SK-N-MC (cell line): ENCODE results near the gene MOSPD3.

ENCODE experiments used
- EZH2 ChIP-seq: fragments of 200-600 bp; sonication (generic); IDR thresholded peaks from one replicate; pipeline ENCODE4 v1.6.1; 2017; ENCODE audit warnings: antibody characterized with exemption
- FOXP2 ChIP-seq: optimal IDR thresholded peaks from 2 replicates; pipeline ENCODE3; 2011; ENCODE audit warnings: mild to moderate bottlenecking, moderate library complexity; ENCODE audit not compliant: insufficient read depth; ENCODE audit errors: extremely low read length, control extremely low read depth
- POLR2AphosphoS5 ChIP-seq: IDR thresholded peaks from 2 replicates; pipeline ENCODE4 v1.6.1; 2012; ENCODE audit warnings: mild to moderate bottlenecking, low read depth, low read length, borderline replicate concordance

GRCh38 chr7:100642534-100642907 is 30.2 kb downstream of the MOSPD3 start:
- no peak for TF ChIP-seq EZH2
- TF ChIP-seq POLR2AphosphoS5 = no peak
- TF ChIP-seq FOXP2 = no peak
